ENCODE results near the gene CYP8B1. TPM values are rescaled to one million over a fixed set of nuclear protein-coding genes. Genes with fewer than 3 reads are reported as not detected.

Gene CYP8B1
- total and polyA plus RNA-seq, 2 donors (not counting 1 experiment from before 2014, with no cell fraction given): not detected

DNA sequence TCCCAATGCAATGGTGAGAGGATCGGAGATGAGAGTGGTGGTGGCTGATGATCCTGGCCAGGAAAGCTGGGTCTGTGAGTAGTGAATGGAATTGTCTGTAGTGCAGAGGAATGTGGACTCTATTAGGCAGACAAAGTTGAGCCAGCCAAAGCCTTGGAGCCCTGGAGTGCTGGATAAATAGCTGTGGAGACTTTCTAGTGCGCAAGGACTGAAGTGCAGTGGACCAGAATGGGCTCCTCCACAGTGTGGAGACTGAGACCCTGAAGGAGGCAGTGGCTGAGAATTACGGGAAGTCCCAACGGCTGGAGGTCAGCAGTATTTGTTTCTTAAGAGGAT is 31.1 kb upstream of the CYP8B1 start:
- Histone ChIP-seq H3K4me1 (ENCODE audit: control insufficient read depth, extremely low read depth, insufficient read depth, low read length) (no peaks in the 10 kb centered on the region), H3K27ac (ENCODE audit: insufficient read depth, low read length) (no peak overlapping the region), H4K20me1 (ENCODE audit: control insufficient read depth, extremely low read depth, insufficient read depth, low read length) (no peaks in the 10 kb centered on the region), H3K36me3 (ENCODE audit: control insufficient read depth, insufficient read depth, low read length) (no peaks in the 10 kb centered on the region), H2AFZ (ENCODE audit: low read length) (peak overlapping the region; percentile 21), H3K27me3 (ENCODE audit: control insufficient read depth, insufficient read depth, low read length) (peaks cover 17% of the 10 kb centered on the region), H3K9ac (ENCODE audit: insufficient read depth, low read length) (no peak overlapping the region), H3K4me3 (replicated peaks in 1 of 4; ENCODE audit: control extremely low read depth in 1 of 4, insufficient read depth in 1 of 4, low read depth in 3 of 4, low read length in 4 of 4) (peak overlapping the region in 3 of 4 experiments; percentile 28 to 62 (median 55)), H3K79me2 (ENCODE audit: control insufficient read depth, insufficient read depth, low read length) (no peaks in the 10 kb centered on the region), H3K4me2 (ENCODE audit: extremely low read depth, insufficient read depth, low read length) (peak overlapping the region; percentile 42), H3K9me3 (ENCODE audit: control insufficient read depth, insufficient read depth, low read depth, low read length) (no peaks in the 10 kb centered on the region)
- no peak for DNase-seq (ENCODE audit: low read depth in 2 of 2)
- no peak for TF ChIP-seq EZH2 (IDR thresholded peaks at IDR 0.05; ENCODE audit: low read length, missing control alignments)
- TF ChIP-seq, protein P1, sequence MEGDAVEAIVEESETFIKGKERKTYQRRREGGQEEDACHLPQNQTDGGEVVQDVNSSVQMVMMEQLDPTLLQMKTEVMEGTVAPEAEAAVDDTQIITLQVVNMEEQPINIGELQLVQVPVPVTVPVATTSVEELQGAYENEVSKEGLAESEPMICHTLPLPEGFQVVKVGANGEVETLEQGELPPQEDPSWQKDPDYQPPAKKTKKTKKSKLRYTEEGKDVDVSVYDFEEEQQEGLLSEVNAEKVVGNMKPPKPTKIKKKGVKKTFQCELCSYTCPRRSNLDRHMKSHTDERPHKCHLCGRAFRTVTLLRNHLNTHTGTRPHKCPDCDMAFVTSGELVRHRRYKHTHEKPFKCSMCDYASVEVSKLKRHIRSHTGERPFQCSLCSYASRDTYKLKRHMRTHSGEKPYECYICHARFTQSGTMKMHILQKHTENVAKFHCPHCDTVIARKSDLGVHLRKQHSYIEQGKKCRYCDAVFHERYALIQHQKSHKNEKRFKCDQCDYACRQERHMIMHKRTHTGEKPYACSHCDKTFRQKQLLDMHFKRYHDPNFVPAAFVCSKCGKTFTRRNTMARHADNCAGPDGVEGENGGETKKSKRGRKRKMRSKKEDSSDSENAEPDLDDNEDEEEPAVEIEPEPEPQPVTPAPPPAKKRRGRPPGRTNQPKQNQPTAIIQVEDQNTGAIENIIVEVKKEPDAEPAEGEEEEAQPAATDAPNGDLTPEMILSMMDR (conservative IDR thresholded peaks at IDR 0.05 in 1 of 2, IDR thresholded peaks at IDR 0.05 in 1 of 2; ENCODE audit: low read depth in 1 of 2, low read length in 2 of 2): no peak

DNA sequence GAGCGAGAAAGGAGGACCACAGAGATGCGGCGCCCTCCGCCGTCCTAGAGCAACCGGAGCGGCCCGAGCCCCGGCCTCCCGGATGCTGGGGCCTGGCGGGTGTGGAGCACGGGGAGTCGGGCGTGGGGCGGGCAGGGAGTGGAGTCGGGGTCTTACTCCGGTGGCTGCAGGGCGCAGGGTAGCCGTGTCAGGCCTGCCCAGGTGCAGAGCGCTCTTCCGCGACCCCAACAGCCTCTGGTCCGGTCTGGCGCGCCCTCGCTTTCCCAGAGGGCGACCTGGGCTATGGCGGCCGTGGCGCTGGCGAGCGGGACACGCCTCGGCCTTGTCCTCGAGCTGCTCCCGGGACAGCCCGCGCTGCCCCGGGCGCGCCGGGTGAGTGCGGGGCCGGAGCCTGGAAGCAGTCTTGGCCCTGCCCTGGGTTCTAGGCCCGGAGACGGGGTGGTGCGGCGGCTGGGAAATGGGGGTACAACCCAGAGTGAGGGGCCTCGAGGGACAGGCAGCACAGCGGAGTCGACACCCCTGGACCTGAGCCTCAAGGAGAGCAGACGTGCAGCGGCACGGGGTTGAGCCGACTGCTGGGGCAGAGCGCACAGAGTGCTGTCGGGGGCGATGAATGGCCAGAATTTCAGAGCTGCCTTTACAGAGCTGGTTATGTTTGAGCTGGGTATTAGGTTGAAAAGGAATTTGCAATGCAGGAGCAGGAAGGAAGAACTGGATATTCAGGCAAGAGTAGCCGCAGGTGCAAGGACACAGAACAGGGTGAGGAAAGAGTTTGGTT is 30.6 kb upstream of the CYP8B1 start, which contains the start of gene ZNF662:
Gene ZNF662 (plus strand): TSS at position 73 of the 778 bp plus-strand sequence. CDS start 1,973 bp downstream, outside the sequence.
- H3K36me3 ChIP-seq (ENCODE audit: control insufficient read depth, insufficient read depth, low read length): no peaks in the 10 kb centered on the region
- peak; percentile 30 to 55 for DNase-seq (ENCODE audit: low read depth in 2 of 2)
- peak within 1 kb of the TSS; percentile 39 for H2AFZ ChIP-seq (ENCODE audit: low read length)
- no peak within 1 kb of the TSS for H3K27ac ChIP-seq (ENCODE audit: insufficient read depth, low read length)
- no peaks in the 10 kb centered on the region for H4K20me1 ChIP-seq (ENCODE audit: control insufficient read depth, extremely low read depth, insufficient read depth, low read length)
- H3K9me3 ChIP-seq (ENCODE audit: control insufficient read depth, insufficient read depth, low read depth, low read length): no peaks in the 10 kb centered on the region
- H3K9ac ChIP-seq (ENCODE audit: insufficient read depth, low read length): peak within 1 kb of the TSS; percentile 45
- H3K4me2 ChIP-seq (ENCODE audit: extremely low read depth, insufficient read depth, low read length): peak within 1 kb of the TSS; percentile 42
- no peaks in the 10 kb centered on the region for H3K4me1 ChIP-seq (ENCODE audit: control insufficient read depth, extremely low read depth, insufficient read depth, low read length)
- peaks cover 17% of the 10 kb centered on the region for H3K27me3 ChIP-seq (ENCODE audit: control insufficient read depth, insufficient read depth, low read length)
- H3K79me2 ChIP-seq (ENCODE audit: control insufficient read depth, insufficient read depth, low read length): no peaks in the 10 kb centered on the region
- H3K4me3 ChIP-seq (replicated peaks in 1 of 4; ENCODE audit: control extremely low read depth in 1 of 4, insufficient read depth in 1 of 4, low read depth in 3 of 4, low read length in 4 of 4): peak within 1 kb of the TSS; percentile 6 to 62 (median 42)
- TF ChIP-seq, protein P1 (conservative IDR thresholded peaks at IDR 0.05 in 1 of 2, IDR thresholded peaks at IDR 0.05 in 1 of 2; ENCODE audit: low read depth in 1 of 2, low read length in 2 of 2): no peak
- peak; percentile 21 for TF ChIP-seq EZH2 (IDR thresholded peaks at IDR 0.05; ENCODE audit: low read length, missing control alignments)

DNA sequence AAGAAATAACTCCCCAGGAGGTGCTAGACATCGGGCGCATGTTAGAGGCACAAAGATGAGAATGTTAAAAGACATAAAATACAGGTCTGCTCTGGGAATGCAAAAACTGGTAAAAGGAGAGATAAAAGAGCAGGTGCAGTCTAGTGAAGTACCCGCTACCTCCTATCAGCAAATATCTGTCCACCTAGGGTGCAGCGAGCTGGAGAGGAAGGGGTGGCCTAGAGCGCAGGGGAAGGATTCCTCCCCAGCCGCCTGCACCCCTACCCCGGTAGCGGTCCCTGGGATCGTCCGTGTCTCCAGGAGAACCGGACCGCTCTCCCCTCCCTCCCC is 30.0 kb upstream of the CYP8B1 start:
- TF ChIP-seq, protein P1 (conservative IDR thresholded peaks at IDR 0.05 in 1 of 2, IDR thresholded peaks at IDR 0.05 in 1 of 2; ENCODE audit: low read depth in 1 of 2, low read length in 2 of 2): no peak
- TF ChIP-seq EZH2 (IDR thresholded peaks at IDR 0.05; ENCODE audit: low read length, missing control alignments): no peak
- peaks cover 17% of the 10 kb centered on the region for H3K27me3 ChIP-seq (ENCODE audit: control insufficient read depth, insufficient read depth, low read length)
- no peaks in the 10 kb centered on the region for H3K79me2 ChIP-seq (ENCODE audit: control insufficient read depth, insufficient read depth, low read length)
- H2AFZ ChIP-seq (ENCODE audit: low read length): no peak overlapping the region
- DNase-seq (ENCODE audit: low read depth in 2 of 2): peak in 1 of 2 donors; percentile 4
- H3K9me3 ChIP-seq (ENCODE audit: control insufficient read depth, insufficient read depth, low read depth, low read length): no peaks in the 10 kb centered on the region
- no peak overlapping the region for H3K4me2 ChIP-seq (ENCODE audit: extremely low read depth, insufficient read depth, low read length)
- H3K36me3 ChIP-seq (ENCODE audit: control insufficient read depth, insufficient read depth, low read length): no peaks in the 10 kb centered on the region
- no peak overlapping the region for H3K27ac ChIP-seq (ENCODE audit: insufficient read depth, low read length)
- no peaks in the 10 kb centered on the region for H3K4me1 ChIP-seq (ENCODE audit: control insufficient read depth, extremely low read depth, insufficient read depth, low read length)
- peak overlapping the region in 3 of 4 experiments; percentile 6 to 62 (median 55) for H3K4me3 ChIP-seq (replicated peaks in 1 of 4; ENCODE audit: control extremely low read depth in 1 of 4, insufficient read depth in 1 of 4, low read depth in 3 of 4, low read length in 4 of 4)
- no peak overlapping the region for H3K9ac ChIP-seq (ENCODE audit: insufficient read depth, low read length)
- no peaks in the 10 kb centered on the region for H4K20me1 ChIP-seq (ENCODE audit: control insufficient read depth, extremely low read depth, insufficient read depth, low read length)

All from fibroblast of lung (primary cell).